Stimulated activated CD4-positive, alpha-beta T cell treated with anti-CD3 and anti-CD28 coated beads, Interleukin-1b, Interleukin-23, amount 100 ng/mL, for 4 hours (primary cell): ENCODE measurements around the gene APOBR.
"Not testable (repeated sequence)": the region's sequence is repeated elsewhere in the genome, so short reads cannot be mapped to it uniquely, and the experiment has no call there.

Experiments
- DNase-seq, 2 donors: peaks; one replicate each; pipeline ENCODE4 v3.0.0-alpha.2; 2020; ENCODE audit warnings: low read depth in 2 of 2

The APOBR gene

DNA sequence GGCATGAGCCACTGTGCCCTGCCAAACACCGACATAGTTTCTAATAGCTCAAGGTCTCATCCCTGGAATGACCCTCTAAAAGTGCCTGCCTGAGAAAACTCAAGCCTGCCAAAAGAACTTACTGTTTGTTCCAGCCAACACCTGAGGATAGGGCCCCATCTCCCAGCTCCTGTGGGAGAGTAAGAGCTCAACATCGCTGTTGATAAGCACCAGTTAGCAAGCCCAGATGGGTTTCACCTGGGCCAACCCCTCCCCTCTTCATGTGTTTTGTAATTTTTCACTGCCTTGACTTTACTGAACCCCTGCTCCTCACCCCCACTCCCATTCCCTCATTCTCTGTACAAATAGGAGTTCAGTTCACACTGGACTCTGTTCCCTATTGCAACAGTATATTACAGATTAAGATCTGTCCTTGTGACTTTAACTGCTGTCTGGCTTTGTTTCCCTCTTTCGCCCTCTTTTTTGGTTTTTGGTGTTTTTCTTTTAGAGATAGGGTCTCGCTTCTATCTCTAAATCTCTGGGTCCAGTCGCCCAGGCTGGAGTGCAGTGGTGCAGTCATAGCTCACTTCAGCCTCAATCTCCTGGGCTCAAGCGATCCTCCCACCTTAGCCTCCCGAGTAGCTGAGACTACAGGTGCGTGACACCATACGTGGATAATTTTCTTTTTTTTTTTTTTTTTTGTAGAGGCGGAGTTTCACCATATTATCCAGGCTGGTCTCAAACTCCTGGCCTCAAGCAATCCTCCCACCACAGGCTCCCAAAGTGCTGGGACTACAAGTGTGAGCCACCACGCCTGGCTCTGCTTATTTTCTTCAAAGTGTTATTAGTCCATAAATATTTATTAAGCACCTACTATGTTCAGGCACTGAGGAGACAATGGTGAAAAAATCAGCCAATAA is 32.0 kb downstream of the APOBR start:
- DNase-seq: no peak

DNA sequence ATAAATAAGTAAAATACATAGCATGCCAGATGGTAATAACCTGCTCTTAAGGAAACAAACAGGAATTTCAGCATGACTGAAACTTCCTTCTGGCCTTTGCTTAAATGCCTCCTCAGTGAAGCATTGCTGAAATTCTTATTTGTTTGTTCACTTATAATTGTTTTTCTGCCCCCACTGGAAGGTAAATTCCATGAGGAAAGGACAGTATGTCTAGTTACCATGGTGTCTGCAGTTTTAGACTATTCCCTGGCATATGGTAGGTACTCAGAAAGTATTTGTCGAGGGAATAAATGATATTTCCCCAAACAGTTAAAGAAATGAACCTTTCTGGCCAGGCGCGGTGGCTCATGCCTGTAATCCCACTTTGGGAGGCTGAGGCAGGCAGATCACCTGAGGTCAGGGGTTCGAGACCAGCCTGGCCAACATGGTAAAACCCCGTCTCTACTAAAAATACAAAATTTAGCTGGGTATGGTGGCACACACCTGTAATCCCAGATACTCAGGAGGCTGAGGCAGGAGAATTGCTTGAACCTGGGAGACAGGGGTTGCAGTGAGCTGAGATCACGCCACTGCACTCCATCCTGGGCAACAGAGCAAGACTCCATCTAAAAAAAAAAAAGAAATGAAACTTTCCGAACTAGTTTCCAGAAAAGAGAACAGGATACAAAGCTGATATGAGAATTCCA is 32.8 kb downstream of the APOBR start:
- DNase-seq: not testable (repeated sequence)

DNA sequence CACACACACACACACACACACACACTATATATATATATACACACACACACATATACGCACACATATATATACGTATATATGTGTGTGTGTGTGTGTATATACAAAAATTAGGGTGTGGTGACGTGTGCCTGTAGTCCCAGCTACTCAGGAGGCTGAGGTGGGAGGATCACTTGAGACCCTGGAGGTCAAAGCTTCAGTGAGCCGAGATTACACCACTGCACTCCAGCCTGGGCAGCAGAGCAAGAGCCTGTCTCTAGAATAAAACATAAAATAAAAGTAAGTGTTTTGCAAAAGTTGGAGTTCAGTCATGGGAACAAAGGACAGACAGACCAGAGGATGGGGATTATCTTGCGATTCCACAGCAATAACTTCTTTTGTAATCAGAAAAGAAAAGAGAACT is 33.5 kb downstream of the APOBR start:
- no peak for DNase-seq

DNA sequence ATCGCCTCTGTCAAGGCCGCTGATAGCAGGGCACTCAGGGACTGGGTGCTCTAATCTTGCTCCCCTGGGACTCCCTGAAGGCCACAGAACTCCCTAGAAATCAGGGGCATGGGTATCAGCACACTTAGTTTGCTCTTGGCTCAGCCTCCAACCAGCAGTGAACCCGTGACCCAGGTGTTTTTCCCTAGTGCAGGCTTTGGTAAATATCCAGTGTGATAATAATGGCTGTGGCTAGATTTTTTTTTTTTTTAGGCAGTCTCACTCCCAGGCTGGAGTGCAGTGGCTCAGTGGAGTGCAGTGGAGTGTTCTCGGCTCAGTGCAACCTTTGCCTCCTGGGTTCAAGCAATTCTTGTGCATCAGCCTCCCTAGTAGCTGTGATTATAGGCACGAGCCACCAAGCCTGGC is 34.0 kb downstream of the APOBR start:
- DNase-seq: no peak

GRCh38 chr16:28529124-28529523 is 34.7 kb downstream of the APOBR start:
- no peak for DNase-seq

DNA sequence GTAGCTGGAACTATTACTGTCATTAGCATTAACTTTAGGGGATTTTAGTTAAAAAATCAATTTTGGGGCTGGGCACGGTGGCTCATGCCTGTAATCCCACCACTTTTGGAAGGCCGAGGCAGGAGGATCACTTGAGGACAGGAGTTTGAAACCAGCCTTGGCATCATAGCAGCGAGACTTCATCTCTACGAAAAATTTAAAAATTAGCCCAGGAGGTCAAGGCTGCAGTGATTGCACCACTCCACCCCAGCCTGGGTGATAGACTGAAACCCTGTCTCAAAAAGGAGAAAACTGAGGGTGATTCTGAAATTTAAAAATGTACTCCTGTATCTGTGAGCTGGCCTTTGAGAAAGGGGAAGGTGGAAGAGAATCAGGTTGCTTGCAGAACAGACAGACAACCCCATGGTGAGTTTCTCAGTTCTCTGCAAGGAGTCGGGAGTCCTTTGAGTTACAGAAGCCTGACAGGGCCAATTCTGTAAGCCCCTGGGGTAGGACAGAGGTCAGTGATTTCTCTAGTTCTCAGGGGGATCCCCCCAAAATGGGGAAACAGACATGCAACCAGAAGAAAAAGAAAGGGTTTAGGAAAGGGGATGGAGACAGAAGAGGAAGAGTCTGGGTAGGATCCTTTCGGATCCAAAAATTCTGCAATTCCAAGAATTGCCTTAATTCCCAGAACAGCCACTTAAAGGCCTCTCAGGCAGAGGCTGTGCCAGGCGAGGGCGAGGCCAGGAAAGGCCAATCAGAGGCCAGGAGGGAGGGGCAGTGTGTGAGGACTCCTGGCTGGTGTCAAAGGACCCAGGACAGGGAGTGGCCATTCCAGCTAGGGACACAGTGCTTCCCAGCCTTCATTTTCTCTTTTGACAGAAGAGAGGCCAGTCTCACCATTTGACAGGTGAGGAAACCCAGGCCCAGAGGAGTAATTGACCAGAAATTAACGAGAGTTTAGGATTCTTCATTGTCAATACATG is 37.6 kb downstream of the APOBR start:
- no peak for DNase-seq

DNA sequence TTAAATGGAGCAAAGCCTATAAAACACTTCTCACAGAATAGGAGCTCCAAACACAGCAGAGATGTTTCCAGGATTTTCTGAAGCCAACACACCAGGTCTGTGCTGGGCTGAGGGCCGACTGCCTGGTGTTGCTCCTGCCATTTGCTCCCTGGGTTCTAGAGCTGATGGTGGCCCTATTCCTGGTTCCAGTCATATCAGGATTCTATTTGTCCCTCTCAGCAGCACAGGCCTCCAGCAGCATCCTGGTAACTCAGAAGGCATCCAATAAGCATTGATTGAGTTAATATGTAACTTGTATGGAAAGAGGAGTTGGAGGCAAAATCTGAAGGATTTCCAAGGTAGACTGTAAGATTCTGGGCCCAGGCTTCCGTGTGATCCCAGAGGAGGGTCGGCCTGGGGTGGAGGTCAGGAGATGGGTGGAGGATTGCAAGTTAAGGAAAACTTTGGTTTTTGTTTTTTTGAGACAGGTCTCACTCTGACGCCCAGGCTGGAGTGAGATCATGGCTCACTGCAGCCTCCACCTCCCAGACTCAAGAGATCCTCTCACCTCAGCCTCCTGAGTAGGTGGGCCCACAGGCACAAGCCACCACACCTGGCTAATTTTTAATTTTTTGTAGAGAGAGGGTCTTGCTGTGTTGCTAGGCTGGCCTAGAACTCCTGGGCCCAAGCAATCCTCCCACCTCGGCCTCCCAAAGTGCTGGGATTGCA is 38.7 kb downstream of the APOBR start:
- no peak for DNase-seq

- no peak for DNase-seq
These were observed 40.3 kb downstream of the APOBR start for GRCh38 chr16:28534542-28535373.

GRCh38 chr16:28537076-28537475 is 42.6 kb downstream of the APOBR start:
- DNase-seq: no peak

- DNase-seq: no peak
These were observed 43.7 kb downstream of the APOBR start for GRCh38 chr16:28537964-28538732.

- DNase-seq: no peak
These were observed 44.5 kb downstream of the APOBR start, which contains the start of gene NUPR1 for GRCh38 chr16:28538733-28539596. NUPR1 (minus strand) TSS chr16:28538974; CDS start chr16:28538907, 67 bp downstream.

DNA sequence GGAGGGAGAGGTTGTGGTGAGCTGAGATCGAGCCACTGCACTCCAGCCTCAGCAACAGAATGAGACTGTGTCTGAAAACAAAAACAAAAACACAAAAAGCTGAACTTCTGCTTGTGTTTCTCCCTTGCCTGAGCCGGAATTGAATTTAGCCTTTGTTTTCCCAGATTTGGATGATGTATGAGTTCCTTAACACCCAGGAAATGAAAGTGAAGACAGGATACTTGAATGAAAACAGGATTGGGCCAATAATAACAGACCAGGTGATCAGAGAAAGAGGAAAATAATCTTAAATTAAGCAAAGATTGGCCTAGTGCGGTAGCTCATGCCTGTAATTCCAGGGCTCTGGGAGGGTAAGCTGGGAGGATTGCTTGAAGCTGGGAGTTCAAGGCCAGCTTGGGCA is 45.9 kb downstream of the APOBR start:
- DNase-seq: no peak

- no peak for DNase-seq
These were observed 48.2 kb downstream of the APOBR start for GRCh38 chr16:28542646-28543045.

DNA sequence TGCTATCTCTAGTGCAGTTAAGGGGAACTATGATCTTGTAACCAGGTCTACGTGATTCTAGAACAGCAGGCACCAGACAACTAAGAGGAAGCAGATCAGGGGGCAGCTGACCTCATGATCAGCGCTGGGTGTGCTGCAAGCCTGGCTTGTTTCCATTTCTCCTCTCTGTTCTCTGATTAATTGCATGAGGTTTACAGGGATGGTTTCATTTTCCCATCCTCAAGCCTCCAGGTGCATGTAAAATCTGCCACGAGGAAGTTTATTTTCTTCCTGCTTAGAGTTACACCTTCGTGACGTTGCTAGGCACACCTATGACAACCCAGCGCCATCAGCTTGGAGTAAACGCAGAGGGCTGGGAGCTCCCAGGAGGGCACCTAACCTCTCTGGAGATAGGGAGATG is 48.6 kb downstream of the APOBR start:
- DNase-seq: no peak

- DNase-seq: no peak
These were observed 50.6 kb downstream of the APOBR start for GRCh38 chr16:28544998-28545397.

DNA sequence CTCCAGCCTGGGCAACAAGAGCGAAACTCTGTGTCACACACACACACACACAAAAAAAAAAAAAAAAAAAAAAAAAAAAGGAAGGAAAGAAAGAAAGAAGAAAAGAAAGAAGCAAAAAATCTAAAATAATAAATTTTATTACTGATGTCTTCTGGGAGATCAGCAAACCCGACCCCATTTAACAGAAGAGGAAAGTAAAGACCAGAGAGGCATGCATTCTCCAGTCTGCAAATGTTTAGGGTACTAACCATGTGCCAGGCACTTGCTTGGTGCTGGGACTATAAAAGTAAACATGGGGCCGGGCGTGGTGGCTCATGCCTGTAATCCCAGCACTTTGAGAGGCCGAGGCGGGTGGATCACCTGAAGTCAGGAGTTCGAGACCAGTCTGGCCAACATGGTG is 51.5 kb downstream of the APOBR start:
- DNase-seq: not testable (repeated sequence)

DNA sequence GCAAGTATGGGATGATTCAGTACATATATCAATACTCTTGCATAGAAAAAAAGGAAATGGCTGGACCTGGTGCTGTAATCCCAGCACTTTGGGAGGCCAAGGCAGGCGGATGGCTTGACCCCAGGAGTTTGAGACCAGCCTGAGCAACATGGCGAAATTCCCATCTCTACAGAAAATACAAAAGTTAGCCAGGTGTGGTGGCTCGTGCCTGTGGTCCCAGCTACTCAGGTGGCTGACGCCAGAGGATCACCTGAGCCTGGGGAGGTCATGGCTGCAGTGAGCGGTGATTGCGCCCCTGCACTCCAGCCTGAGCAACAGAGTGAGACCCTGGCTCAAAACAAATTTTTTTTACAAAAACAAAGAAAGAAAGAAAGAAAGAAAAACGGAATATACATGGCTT is 52.2 kb downstream of the APOBR start:
- DNase-seq: no peak

DNA sequence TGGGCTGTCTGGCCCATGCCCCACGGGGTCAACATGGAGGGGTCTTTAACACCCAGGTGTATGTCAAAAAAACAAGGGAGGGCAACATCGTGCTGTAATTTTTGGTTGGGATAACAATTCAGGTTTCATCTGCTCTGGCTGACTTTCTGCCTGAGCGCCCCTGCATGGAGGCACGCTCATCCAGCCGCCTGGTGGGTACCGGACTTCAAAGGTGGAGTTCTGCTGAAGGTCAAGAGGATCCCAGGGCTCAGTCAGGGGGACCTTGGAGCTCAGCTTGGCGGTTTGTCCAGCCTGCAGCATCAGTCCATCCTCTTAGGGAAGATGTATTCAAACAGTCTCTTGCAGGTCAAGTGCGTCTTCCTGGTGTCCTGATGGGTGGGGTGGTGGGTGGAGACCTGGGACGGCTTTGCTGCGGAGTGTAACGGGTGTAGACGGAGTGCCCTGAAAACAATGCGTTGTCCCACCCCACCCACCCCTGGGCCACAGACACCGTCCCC is 53.9 kb downstream of the APOBR start:
- no peak for DNase-seq
